ENCODE results near the gene FHIT.

FHIT gene

GRCh38 chr3:60600848-60601247 is 650.4 kb downstream of the FHIT start:
- Histone ChIP-seq H3K4me3 (ENCODE audit: low read length) (no peak overlapping the region), H3K27me3 (ENCODE audit: low read depth, low read length) (0 out of 2 replicates have a peak, but pooled peaks cover 8% of the 10 kb centered on the region), H3K79me2 (ENCODE audit: low read length) (no peaks in the 10 kb centered on the region), H3K27ac (ENCODE audit: low read length) (no peak overlapping the region), H3K4me1 (ENCODE audit: low read length) (peaks cover 14% of the 10 kb centered on the region), H2AFZ (ENCODE audit: low read depth, low read length) (no peak overlapping the region), H4K20me1 (ENCODE audit: insufficient read depth, low read length) (no peaks in the 10 kb centered on the region), H3K9ac (ENCODE audit: low read length) (no peak overlapping the region), H3K4me2 (ENCODE audit: low read length) (peak overlapping the region; percentile 21), H3K36me3 (replicated peaks; ENCODE audit: low read depth, low read length) (no peaks in the 10 kb centered on the region), H3K9me3 (ENCODE audit: insufficient read depth, low read length) (no peaks in the 10 kb centered on the region)
- TF ChIP-seq, protein P1, sequence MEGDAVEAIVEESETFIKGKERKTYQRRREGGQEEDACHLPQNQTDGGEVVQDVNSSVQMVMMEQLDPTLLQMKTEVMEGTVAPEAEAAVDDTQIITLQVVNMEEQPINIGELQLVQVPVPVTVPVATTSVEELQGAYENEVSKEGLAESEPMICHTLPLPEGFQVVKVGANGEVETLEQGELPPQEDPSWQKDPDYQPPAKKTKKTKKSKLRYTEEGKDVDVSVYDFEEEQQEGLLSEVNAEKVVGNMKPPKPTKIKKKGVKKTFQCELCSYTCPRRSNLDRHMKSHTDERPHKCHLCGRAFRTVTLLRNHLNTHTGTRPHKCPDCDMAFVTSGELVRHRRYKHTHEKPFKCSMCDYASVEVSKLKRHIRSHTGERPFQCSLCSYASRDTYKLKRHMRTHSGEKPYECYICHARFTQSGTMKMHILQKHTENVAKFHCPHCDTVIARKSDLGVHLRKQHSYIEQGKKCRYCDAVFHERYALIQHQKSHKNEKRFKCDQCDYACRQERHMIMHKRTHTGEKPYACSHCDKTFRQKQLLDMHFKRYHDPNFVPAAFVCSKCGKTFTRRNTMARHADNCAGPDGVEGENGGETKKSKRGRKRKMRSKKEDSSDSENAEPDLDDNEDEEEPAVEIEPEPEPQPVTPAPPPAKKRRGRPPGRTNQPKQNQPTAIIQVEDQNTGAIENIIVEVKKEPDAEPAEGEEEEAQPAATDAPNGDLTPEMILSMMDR (IDR thresholded peaks at IDR 0.05; ENCODE audit: low read depth, low read length), result no peak
- no peak for TF ChIP-seq EZH2phosphoT487 (IDR thresholded peaks at IDR 0.05; ENCODE audit: low read depth)

DNA sequence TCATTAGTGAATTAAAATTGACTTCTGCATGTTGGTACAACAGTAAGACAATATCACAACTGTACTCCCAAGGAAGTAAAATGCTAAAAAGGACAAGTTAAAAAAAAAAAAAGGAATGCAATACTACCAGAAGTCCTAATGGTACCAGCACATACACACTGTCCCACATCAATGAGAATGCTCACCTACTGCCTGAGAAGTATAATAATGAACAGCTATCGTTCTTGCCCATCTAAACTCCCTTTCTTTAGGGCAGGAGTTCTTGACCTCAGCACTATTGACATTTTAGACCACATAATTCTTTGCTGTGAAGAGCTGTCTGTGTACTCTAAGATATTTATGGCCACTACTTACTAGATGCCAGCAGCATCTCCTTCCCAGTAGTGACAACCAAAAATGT is 651.7 kb downstream of the FHIT start:
- no peak overlapping the region for H3K4me3 ChIP-seq (ENCODE audit: low read length)
- H4K20me1 ChIP-seq (ENCODE audit: insufficient read depth, low read length), result no peaks in the 10 kb centered on the region
- TF ChIP-seq, protein P1 (IDR thresholded peaks at IDR 0.05; ENCODE audit: low read depth, low read length), result no peak
- TF ChIP-seq EZH2phosphoT487 (IDR thresholded peaks at IDR 0.05; ENCODE audit: low read depth), result no peak
- no peak overlapping the region for H3K27ac ChIP-seq (ENCODE audit: low read length)
- H3K4me2 ChIP-seq (ENCODE audit: low read length), result no peak overlapping the region
- H3K9me3 ChIP-seq (ENCODE audit: insufficient read depth, low read length), result no peaks in the 10 kb centered on the region
- 0 out of 2 replicates have a peak, but pooled peaks cover 8% of the 10 kb centered on the region for H3K27me3 ChIP-seq (ENCODE audit: low read depth, low read length)
- no peak overlapping the region for H2AFZ ChIP-seq (ENCODE audit: low read depth, low read length)
- H3K79me2 ChIP-seq (ENCODE audit: low read length), result no peaks in the 10 kb centered on the region
- H3K4me1 ChIP-seq (ENCODE audit: low read length), result peaks cover 14% of the 10 kb centered on the region
- H3K9ac ChIP-seq (ENCODE audit: low read length), result no peak overlapping the region
- H3K36me3 ChIP-seq (replicated peaks; ENCODE audit: low read depth, low read length), result no peaks in the 10 kb centered on the region

DNA sequence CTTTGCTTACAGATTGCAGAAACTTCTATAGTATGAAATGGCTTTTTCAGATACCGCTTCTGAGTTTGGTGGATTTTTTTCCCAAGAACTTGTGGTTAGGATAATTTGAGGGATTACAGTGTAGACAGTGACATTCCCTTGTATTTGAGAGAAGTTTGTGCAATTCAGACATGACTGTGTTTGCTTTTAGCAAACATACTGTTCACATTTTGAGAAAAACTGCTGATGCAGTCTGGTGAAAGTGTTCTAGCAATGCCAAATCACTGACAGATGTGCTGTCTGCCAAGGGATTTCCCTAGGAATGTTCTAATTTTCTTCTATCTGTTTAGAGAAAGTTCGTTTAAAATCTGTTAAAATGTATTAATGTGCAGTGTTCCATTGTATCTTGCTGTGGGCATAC is 652.6 kb downstream of the FHIT start:
- TF ChIP-seq, protein P1 (IDR thresholded peaks at IDR 0.05; ENCODE audit: low read depth, low read length), result no peak
- no peak for TF ChIP-seq EZH2phosphoT487 (IDR thresholded peaks at IDR 0.05; ENCODE audit: low read depth)
- H3K4me1 ChIP-seq (ENCODE audit: low read length), result peaks cover 14% of the 10 kb centered on the region
- no peaks in the 10 kb centered on the region for H3K9me3 ChIP-seq (ENCODE audit: insufficient read depth, low read length)
- H3K36me3 ChIP-seq (replicated peaks; ENCODE audit: low read depth, low read length), result no peaks in the 10 kb centered on the region
- no peak overlapping the region for H3K4me3 ChIP-seq (ENCODE audit: low read length)
- H3K9ac ChIP-seq (ENCODE audit: low read length), result no peak overlapping the region
- H3K27ac ChIP-seq (ENCODE audit: low read length), result no peak overlapping the region
- H3K79me2 ChIP-seq (ENCODE audit: low read length), result no peaks in the 10 kb centered on the region
- H4K20me1 ChIP-seq (ENCODE audit: insufficient read depth, low read length), result no peaks in the 10 kb centered on the region
- H2AFZ ChIP-seq (ENCODE audit: low read depth, low read length), result no peak overlapping the region
- H3K27me3 ChIP-seq (ENCODE audit: low read depth, low read length), result 0 out of 2 replicates have a peak, but pooled peaks cover 8% of the 10 kb centered on the region
- no peak overlapping the region for H3K4me2 ChIP-seq (ENCODE audit: low read length)

DNA sequence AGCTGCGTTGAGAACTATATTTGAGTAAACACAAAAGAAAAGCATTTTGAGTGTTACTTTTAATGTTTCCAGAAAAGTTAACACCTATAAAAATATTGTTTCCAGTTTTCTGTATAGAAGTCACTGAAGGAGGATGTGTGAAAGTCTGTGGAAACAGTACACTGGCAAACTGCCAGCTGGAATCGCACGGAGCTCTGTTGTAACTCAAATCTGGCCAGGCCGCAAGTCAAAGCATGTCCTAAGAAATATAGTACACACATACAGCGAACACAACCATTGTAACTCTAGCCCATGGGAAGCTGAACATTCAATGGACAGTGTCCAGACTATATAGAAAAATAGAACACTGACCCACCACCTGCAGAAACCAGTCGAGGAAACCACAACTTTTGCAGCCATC is 657.2 kb downstream of the FHIT start:
- H3K79me2 ChIP-seq (ENCODE audit: low read length), result no peaks in the 10 kb centered on the region
- TF ChIP-seq, protein P1 (IDR thresholded peaks at IDR 0.05; ENCODE audit: low read depth, low read length), result no peak
- no peak for TF ChIP-seq EZH2phosphoT487 (IDR thresholded peaks at IDR 0.05; ENCODE audit: low read depth)
- peaks cover 14% of the 10 kb centered on the region for H3K4me1 ChIP-seq (ENCODE audit: low read length)
- H3K9me3 ChIP-seq (ENCODE audit: insufficient read depth, low read length), result no peaks in the 10 kb centered on the region
- no peak overlapping the region for H3K9ac ChIP-seq (ENCODE audit: low read length)
- H3K4me3 ChIP-seq (ENCODE audit: low read length), result no peak overlapping the region
- H3K4me2 ChIP-seq (ENCODE audit: low read length), result no peak overlapping the region
- no peaks in the 10 kb centered on the region for H3K36me3 ChIP-seq (replicated peaks; ENCODE audit: low read depth, low read length)
- H2AFZ ChIP-seq (ENCODE audit: low read depth, low read length), result no peak overlapping the region
- H4K20me1 ChIP-seq (ENCODE audit: insufficient read depth, low read length), result no peaks in the 10 kb centered on the region
- no peak overlapping the region for H3K27ac ChIP-seq (ENCODE audit: low read length)
- H3K27me3 ChIP-seq (ENCODE audit: low read depth, low read length), result 0 out of 2 replicates have a peak, but pooled peaks cover 8% of the 10 kb centered on the region
